ENCODE data around the gene TIMM23B.
"Not testable (repeated sequence)": the region's sequence is repeated elsewhere in the genome, so short reads cannot be mapped to it uniquely, and the experiment has no call there.

- not testable (repeated sequence) for TF ChIP-seq CTCF (conservative IDR thresholded peaks at IDR 0.05; ENCODE audit: low read length); EZH2phosphoT487 (IDR thresholded peaks at IDR 0.05; ENCODE audit: borderline replicate concordance, low read depth, low read length)
Observed at GRCh38 chr10:49923572-49923971, 18.3 kb upstream of the TIMM23B start.
